Brain microvascular endothelial cell (primary cell): ENCODE results near the gene RHO.
"Not testable (repeated sequence)": the region's sequence is repeated elsewhere in the genome, so short reads cannot be mapped to it uniquely, and the experiment has no call there.

Experiments used
- DNase-seq: peaks from one replicate; pipeline ENCODE4 v3.0.0-alpha.2; 2020
- H3K27ac ChIP-seq: fragments of 250-450 bp; sonication (Bioruptor Pico); 2 replicates; pipeline ENCODE4 v1.5.1; 2020; ENCODE audit warnings: mild to moderate bottlenecking, moderate library complexity
- H3K27me3 ChIP-seq: fragments of 250-450 bp; sonication (Bioruptor Pico); replicated peaks from 2 replicates; pipeline ENCODE4 v1.5.1; 2020; ENCODE audit warnings: mild to moderate bottlenecking
- H3K36me3 ChIP-seq: fragments of 250-450 bp; sonication (Bioruptor Pico); replicated peaks from 2 replicates; pipeline ENCODE4 v1.5.1; 2020; ENCODE audit warnings: mild to moderate bottlenecking
- H3K4me3 ChIP-seq: 2 replicates; pipeline ENCODE4 v1.5.1; 2011; ENCODE audit warnings: low read depth, mild to moderate bottlenecking, control low read depth, low read length, moderate library complexity
- in situ Hi-C: cut with HindIII; loops from 2 replicates; pipeline ENCODE4 v1.10.0; 2017; ENCODE audit warnings: low sequenced_read_pairs, low pct_ligation_motif_present
- TF ChIP-seq, protein P1 (sequence below): IDR thresholded peaks from 2 replicates; pipeline ENCODE4 v1.5.1; 2011; ENCODE audit warnings: low read depth, mild to moderate bottlenecking, moderate library complexity, low read length, control low read depth, inconsistent platforms; ENCODE audit errors: missing control alignments

The RHO gene

DNA sequence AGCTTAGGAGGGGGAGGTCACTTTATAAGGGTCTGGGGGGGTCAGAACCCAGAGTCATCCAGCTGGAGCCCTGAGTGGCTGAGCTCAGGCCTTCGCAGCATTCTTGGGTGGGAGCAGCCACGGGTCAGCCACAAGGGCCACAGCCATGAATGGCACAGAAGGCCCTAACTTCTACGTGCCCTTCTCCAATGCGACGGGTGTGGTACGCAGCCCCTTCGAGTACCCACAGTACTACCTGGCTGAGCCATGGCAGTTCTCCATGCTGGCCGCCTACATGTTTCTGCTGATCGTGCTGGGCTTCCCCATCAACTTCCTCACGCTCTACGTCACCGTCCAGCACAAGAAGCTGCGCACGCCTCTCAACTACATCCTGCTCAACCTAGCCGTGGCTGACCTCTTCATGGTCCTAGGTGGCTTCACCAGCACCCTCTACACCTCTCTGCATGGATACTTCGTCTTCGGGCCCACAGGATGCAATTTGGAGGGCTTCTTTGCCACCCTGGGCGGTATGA is at the start of gene RHO:
Gene RHO, plus strand, starts transcription at position 51 of the 512 bp plus-strand sequence. Its CDS starts 95 bp downstream, at position 146.
- no peak for DNase-seq
- H3K27me3 ChIP-seq, result no peaks in the 10 kb centered on the region
- H3K4me3 ChIP-seq, result no peak within 1 kb of the TSS
- TF ChIP-seq, protein P1, sequence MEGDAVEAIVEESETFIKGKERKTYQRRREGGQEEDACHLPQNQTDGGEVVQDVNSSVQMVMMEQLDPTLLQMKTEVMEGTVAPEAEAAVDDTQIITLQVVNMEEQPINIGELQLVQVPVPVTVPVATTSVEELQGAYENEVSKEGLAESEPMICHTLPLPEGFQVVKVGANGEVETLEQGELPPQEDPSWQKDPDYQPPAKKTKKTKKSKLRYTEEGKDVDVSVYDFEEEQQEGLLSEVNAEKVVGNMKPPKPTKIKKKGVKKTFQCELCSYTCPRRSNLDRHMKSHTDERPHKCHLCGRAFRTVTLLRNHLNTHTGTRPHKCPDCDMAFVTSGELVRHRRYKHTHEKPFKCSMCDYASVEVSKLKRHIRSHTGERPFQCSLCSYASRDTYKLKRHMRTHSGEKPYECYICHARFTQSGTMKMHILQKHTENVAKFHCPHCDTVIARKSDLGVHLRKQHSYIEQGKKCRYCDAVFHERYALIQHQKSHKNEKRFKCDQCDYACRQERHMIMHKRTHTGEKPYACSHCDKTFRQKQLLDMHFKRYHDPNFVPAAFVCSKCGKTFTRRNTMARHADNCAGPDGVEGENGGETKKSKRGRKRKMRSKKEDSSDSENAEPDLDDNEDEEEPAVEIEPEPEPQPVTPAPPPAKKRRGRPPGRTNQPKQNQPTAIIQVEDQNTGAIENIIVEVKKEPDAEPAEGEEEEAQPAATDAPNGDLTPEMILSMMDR, result no peak
- H3K27ac ChIP-seq, result no peak within 1 kb of the TSS
- no peaks in the 10 kb centered on the region for H3K36me3 ChIP-seq
- in situ Hi-C loops, result no loop called here

DNA sequence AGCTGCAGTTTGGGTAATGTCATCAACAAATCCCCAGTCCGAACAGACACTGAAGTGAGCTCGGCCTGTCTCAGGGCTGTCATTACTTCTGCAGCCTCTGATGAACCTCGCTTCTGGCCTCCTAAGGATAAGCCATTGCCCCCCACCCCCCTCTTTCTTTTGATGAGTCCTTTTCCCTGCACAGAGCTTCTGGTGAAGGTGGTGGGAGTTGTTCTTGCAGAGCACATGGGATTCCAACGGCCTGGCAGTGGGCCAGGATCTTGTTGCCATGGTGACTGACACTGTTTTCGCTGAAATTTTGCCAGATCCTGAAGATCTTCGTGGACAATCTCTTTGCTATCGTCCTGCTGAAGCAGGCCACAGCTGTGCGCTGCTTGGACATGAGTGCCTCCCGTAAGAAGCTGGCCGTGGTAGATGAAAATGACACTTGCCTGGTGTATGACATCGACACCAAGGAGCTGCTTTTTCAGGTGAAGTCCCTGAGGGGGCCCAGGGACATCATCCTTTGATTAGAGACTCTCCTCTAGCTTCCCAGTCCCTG is 47.1 kb upstream of the RHO start:
- H3K27ac ChIP-seq, H3K36me3 ChIP-seq, H3K4me3 ChIP-seq, H3K27me3 ChIP-seq, in situ Hi-C loops: not testable (repeated sequence)
- DNase-seq, result peak; percentile 78

DNA sequence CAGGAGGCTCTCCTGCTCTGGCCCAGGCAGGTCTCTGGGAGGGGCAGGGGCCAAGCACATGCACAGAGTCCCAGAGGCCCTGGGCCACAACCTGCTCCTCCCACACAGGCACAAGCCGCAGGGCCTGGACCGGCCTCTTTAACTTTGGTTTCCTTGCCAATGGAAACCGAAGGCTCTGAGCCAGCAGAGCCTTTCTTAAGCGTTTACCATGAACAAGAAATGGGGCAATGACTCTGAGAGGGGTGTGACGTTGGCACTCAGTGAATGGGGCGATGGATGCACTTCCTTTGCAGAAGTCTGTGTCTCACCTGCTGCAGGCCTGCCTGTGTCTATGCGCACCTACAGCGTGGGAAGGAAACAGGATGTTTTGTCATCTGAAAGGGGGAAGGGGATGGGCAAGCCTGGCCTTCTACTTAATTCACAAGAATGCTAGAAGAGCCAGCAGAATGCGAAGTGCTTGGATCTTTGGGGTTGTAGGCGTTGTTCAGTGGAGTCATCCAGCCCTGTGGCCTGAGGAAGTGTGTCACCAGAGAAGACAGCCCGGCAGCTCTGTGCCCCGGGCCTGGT is 46.6 kb upstream of the RHO start:
- peak; percentile 5 for DNase-seq
- H3K4me3 ChIP-seq, result no peak overlapping the region
- no peak overlapping the region for H3K27ac ChIP-seq
- in situ Hi-C loops, result no loop called here
- H3K36me3 ChIP-seq, result no peaks in the 10 kb centered on the region
- TF ChIP-seq, protein P1, result no peak
- H3K27me3 ChIP-seq, result no peaks in the 10 kb centered on the region

DNA sequence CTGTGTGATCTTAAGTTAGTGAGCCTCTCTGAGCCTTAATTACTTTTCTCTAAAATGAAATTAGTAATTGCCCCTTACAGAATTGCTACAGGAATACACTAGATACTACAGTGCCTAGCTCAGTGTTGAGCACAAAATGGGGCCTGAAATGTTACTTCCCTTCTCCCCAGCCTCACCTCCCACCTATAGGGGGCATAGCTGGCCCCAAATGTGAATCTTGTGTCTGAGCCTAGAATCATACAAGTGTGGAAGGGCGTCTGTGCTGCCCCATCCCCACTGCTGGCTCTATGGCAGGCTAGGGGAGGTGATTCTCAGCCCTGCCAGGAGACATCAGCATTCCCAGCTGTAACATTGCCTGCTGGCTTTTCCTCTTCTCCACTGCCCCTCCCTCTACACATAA is 45.7 kb upstream of the RHO start:
- H3K27ac ChIP-seq, result no peak overlapping the region
- no peak overlapping the region for H3K4me3 ChIP-seq
- no peak for DNase-seq
- H3K27me3 ChIP-seq, result no peaks in the 10 kb centered on the region
- TF ChIP-seq, protein P1, result peak; percentile 43
- in situ Hi-C loops, result no loop called here
- H3K36me3 ChIP-seq, result no peaks in the 10 kb centered on the region

DNA sequence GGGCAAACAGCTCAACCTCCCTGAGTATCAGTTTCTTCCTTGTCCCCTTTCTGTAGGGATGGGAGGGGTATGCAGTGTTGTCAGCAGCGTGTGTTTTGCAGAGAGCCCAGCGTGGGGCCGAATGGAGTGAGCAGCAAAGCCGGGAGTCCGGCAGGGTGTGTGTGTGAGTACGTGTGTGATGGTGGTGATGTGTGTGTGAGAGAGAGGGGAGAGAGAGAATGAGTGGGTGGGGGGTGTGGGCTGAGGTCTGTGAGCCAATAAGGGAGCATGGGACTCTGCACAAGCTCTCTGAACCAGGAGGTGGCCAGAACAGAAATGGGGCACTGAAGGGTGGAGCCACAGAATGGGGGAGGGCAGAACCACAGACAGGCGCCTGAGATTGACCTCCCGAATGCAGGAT is 44.6 kb upstream of the RHO start:
- no peak for DNase-seq
- H3K27me3 ChIP-seq, result no peaks in the 10 kb centered on the region
- TF ChIP-seq, protein P1, result no peak
- no peak overlapping the region for H3K27ac ChIP-seq
- H3K36me3 ChIP-seq, result no peaks in the 10 kb centered on the region
- in situ Hi-C loops, result no loop called here
- H3K4me3 ChIP-seq, result no peak overlapping the region

DNA sequence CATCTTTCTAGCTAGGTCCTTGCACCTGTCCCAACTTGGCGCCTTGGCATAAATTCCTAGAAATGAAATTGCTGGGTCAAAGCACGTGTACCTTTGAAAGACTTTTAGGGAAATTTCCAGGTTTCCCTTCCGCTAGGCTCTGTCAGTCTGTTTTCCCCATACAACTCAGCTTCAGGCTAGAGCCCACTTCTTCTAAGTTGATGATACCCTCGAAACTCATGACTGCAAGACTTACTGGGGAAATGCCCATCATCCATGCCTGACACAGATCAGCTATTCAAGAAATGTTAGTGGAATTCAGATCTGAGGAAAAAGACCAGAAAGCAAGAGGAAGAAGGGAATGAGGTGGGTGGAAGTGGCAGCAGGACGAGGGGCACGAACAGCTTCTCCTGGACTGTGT is 43.3 kb upstream of the RHO start:
- in situ Hi-C loops, H3K27me3 ChIP-seq, H3K36me3 ChIP-seq, H3K4me3 ChIP-seq, DNase-seq: not testable (repeated sequence)
- peak overlapping the region; percentile 74 for H3K27ac ChIP-seq
